ENCODE measurements around the gene LHFPL3.

LHFPL3 gene

DNA sequence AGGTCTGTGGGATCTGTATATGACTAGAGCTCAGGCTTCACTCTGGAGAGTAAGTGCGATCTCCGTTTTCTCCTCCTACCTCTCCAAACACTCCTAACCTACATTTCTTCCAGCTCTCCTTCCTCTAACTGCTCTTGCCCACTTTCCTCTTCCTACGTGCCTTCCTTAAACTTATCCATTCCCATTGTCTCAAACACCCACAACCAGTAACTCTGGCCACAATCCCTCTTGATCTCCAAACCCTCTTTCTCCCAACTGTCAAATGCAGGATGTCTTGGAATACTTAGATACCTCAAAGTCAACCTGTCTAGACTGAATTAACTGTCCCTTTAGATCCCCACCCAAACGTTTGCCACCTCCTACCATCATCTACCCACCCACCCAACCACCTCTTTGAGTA, 471.9 kb downstream of the LHFPL3 start:
- Histone ChIP-seq H3K27me3 (replicated peaks) (no peaks in the 10 kb centered on the region), H3K27ac (no peak overlapping the region), H3K4me3 (ENCODE audit: low read depth, low read length) (no peak overlapping the region), H3K36me3 (replicated peaks) (no peaks in the 10 kb centered on the region)
- in situ Hi-C loops (cut with HindIII; ENCODE audit: low pct_ligation_motif_present, low sequenced_read_pairs): no loop called here
- DNase-seq: no peak
- TF ChIP-seq, protein P1, sequence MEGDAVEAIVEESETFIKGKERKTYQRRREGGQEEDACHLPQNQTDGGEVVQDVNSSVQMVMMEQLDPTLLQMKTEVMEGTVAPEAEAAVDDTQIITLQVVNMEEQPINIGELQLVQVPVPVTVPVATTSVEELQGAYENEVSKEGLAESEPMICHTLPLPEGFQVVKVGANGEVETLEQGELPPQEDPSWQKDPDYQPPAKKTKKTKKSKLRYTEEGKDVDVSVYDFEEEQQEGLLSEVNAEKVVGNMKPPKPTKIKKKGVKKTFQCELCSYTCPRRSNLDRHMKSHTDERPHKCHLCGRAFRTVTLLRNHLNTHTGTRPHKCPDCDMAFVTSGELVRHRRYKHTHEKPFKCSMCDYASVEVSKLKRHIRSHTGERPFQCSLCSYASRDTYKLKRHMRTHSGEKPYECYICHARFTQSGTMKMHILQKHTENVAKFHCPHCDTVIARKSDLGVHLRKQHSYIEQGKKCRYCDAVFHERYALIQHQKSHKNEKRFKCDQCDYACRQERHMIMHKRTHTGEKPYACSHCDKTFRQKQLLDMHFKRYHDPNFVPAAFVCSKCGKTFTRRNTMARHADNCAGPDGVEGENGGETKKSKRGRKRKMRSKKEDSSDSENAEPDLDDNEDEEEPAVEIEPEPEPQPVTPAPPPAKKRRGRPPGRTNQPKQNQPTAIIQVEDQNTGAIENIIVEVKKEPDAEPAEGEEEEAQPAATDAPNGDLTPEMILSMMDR (IDR thresholded peaks at IDR 0.05; ENCODE audit: low read depth, low read length, missing control alignments): no peak

DNA sequence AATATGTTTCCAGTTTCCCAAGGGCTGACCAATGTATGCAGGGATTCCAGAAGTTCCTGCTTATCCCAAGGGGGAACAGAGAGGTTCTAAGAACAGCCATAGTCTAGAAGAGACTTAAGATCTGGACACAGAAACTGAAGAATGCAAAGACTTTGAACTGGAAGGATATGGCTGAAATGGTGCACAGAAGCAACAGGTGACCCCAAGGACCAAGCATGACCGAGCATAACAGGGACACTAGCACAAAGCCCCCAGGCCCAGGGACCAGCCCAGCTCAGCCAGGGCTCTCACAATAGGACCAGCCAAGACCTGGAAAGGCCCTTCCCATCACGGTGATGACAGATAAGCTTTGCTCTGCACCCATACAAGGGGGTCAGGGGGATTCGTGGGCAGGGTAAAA, 472.6 kb downstream of the LHFPL3 start:
- no peaks in the 10 kb centered on the region for H3K36me3 ChIP-seq (replicated peaks)
- peaks cover 1% of the 10 kb centered on the region for H3K27me3 ChIP-seq (replicated peaks)
- in situ Hi-C loops (cut with HindIII; ENCODE audit: low pct_ligation_motif_present, low sequenced_read_pairs): no loop called here
- no peak overlapping the region for H3K4me3 ChIP-seq (ENCODE audit: low read depth, low read length)
- H3K27ac ChIP-seq: no peak overlapping the region
- TF ChIP-seq, protein P1 (IDR thresholded peaks at IDR 0.05; ENCODE audit: low read depth, low read length, missing control alignments): no peak
- no peak for DNase-seq

DNA sequence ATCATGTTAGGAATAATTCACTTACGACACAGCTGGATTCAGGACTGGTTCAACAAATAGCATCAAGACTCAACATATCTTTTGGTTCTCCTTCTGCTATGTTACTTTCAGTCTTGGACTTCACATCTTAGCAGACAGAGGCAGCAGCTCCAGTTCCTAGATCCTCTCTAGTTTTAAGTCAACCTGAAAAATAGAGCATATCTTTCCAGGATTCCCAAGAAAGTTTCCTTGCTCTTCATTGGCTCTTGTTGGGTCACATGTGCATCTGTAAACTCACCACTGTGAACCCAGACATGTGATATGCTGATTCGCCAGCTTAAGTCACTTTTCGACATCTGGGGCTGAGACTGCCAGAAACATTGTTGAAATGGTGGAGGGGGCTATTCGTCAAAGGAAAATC, 475.5 kb downstream of the LHFPL3 start:
- Histone ChIP-seq H3K27ac (no peak overlapping the region), H3K4me3 (ENCODE audit: low read depth, low read length) (no peak overlapping the region), H3K36me3 (replicated peaks) (no peaks in the 10 kb centered on the region), H3K27me3 (replicated peaks) (peaks cover 1% of the 10 kb centered on the region)
- DNase-seq: no peak
- in situ Hi-C loops (cut with HindIII; ENCODE audit: low pct_ligation_motif_present, low sequenced_read_pairs): no loop called here
- TF ChIP-seq, protein P1 (IDR thresholded peaks at IDR 0.05; ENCODE audit: low read depth, low read length, missing control alignments): no peak

DNA sequence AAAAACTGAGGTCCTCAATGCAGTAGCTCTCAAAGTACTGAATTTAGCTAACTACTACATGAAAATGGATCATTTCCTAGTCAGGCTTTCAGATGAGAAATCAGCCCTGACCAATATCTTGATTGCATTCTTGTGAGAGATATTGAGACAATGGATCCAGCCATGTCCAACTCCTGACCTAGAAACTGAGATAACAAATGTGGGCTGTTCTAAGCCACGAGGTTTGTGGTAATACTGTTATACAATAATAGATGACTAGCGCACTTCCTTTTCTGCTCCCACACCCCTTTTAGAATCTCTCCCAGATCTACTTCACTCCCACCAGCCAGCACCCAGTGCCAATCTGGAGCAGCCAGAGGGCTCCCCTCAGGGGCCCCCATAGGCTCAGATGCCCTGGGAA, 476.3 kb downstream of the LHFPL3 start:
- TF ChIP-seq, protein P1 (IDR thresholded peaks at IDR 0.05; ENCODE audit: low read depth, low read length, missing control alignments): no peak
- H3K36me3 ChIP-seq (replicated peaks): no peaks in the 10 kb centered on the region
- no peak overlapping the region for H3K27ac ChIP-seq
- in situ Hi-C loops (cut with HindIII; ENCODE audit: low pct_ligation_motif_present, low sequenced_read_pairs): no loop called here
- no peak for DNase-seq
- peaks cover 1% of the 10 kb centered on the region for H3K27me3 ChIP-seq (replicated peaks)
- H3K4me3 ChIP-seq (ENCODE audit: low read depth, low read length): no peak overlapping the region

DNA sequence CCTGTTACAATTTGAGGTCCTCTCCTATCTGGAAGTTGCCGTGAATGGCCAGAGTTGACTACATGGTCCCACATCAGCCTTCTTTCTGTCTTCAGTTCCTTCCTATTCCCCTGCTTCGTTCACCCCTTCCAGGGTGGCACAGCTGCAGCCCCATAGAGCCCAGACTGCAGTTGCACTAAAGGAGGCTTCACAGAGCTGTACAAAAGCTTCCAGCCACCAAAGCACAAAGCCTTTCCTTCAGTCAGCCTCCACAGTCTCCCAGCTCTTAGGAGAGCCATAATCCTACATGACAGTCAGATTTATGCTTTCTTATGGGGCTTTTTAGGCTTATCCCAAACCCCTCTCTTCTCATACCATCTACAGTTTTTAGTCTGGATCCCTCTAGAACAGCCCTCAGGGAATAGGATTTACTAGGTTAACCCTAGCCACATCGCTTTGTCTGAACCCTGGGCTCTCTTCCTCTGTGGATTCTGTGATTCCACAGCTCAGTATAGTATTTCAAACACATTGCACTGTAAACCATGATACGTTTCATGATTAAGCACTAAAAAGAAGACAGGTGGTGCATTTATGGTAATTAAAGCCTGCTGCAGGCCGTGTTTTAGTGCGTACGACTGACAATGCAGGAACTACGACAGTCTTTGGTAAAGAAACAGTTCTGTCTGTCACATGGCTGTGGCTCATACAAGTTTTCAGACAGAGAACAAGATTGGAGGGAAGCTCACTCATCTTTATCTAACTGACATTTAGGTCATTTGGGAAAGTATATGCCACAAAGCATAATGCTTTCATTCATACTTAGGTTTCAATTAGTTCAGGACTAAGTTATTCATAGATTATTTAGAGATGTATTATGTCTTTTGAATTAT, 477.3 kb downstream of the LHFPL3 start:
- no peaks in the 10 kb centered on the region for H3K36me3 ChIP-seq (replicated peaks)
- TF ChIP-seq, protein P1 (IDR thresholded peaks at IDR 0.05; ENCODE audit: low read depth, low read length, missing control alignments): no peak
- in situ Hi-C loops (cut with HindIII; ENCODE audit: low pct_ligation_motif_present, low sequenced_read_pairs): no loop called here
- no peak overlapping the region for H3K4me3 ChIP-seq (ENCODE audit: low read depth, low read length)
- no peak for DNase-seq
- no peak overlapping the region for H3K27ac ChIP-seq
- H3K27me3 ChIP-seq (replicated peaks): peaks cover 1% of the 10 kb centered on the region

DNA sequence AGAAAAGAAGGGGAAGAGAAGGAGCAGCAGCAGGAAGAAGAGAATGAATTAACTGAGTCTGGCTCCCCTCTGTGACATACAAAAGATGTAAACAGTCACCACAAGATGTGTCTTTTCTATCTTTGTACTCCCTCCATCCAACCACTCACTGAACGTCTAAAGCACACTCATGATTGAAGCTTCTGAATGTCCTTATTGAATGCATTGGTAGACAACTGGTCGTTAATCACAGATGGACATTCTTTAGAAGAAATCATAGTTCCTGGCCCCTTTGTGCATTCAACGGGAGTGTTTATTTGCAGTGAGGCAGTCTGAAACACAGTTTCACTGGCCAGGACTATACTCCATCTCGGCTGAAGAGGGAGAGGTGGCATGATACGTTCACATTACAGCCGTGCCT, 479.3 kb downstream of the LHFPL3 start:
- TF ChIP-seq, protein P1 (IDR thresholded peaks at IDR 0.05; ENCODE audit: low read depth, low read length, missing control alignments): no peak
- Histone ChIP-seq H3K36me3 (replicated peaks) (no peaks in the 10 kb centered on the region), H3K27me3 (replicated peaks) (peaks cover 1% of the 10 kb centered on the region), H3K4me3 (ENCODE audit: low read depth, low read length) (no peak overlapping the region), H3K27ac (no peak overlapping the region)
- in situ Hi-C loops (cut with HindIII; ENCODE audit: low pct_ligation_motif_present, low sequenced_read_pairs): no loop called here
- no peak for DNase-seq

All from brain microvascular endothelial cell (primary cell).